SW480 (cell line): ENCODE results near the gene LPAR1.

Experiments
- DNase-seq: peaks from one replicate; pipeline ENCODE4 v3.0.0-alpha.2; 2016; ENCODE audit warnings: low spot score

LPAR1 gene

GRCh38 chr9:111037708-111038330 is 451 bp downstream of the LPAR1 start:
- DNase-seq = peak; percentile 18

GRCh38 chr9:111037356-111037707 is 938 bp downstream of the LPAR1 start:
- peak; percentile 24 for DNase-seq

- DNase-seq = no peak
These were observed 1.3 kb downstream of the LPAR1 start for GRCh38 chr9:111036946-111037345.

- no peak for DNase-seq
These were observed 1.9 kb downstream of the LPAR1 start for GRCh38 chr9:111036429-111036789.

- no peak for DNase-seq
These were observed 2.5 kb downstream of the LPAR1 start for GRCh38 chr9:111035543-111036428.

GRCh38 chr9:111034898-111035539 is 3.3 kb downstream of the LPAR1 start:
- DNase-seq = no peak

GRCh38 chr9:111034170-111034897 is 3.9 kb downstream of the LPAR1 start:
- DNase-seq = no peak

- no peak for DNase-seq
These were observed 7.8 kb downstream of the LPAR1 start for GRCh38 chr9:111030492-111030891.

GRCh38 chr9:111029260-111029659 is 9.0 kb downstream of the LPAR1 start:
- DNase-seq = no peak

GRCh38 chr9:111027798-111028197 is 10.5 kb downstream of the LPAR1 start:
- no peak for DNase-seq

- no peak for DNase-seq
These were observed 15.1 kb downstream of the LPAR1 start for GRCh38 chr9:111023128-111023527.

- no peak for DNase-seq
These were observed 17.7 kb downstream of the LPAR1 start for GRCh38 chr9:111020594-111020993.

GRCh38 chr9:111016426-111017045 is 21.7 kb downstream of the LPAR1 start:
- DNase-seq = no peak

- DNase-seq = no peak
These were observed 22.3 kb downstream of the LPAR1 start for GRCh38 chr9:111016016-111016415.

GRCh38 chr9:111013707-111014106 is 24.6 kb downstream of the LPAR1 start:
- no peak for DNase-seq

- DNase-seq = no peak
These were observed 25.0 kb downstream of the LPAR1 start for GRCh38 chr9:111013250-111013649.

GRCh38 chr9:111008158-111009075 is 29.9 kb downstream of the LPAR1 start:
- no peak for DNase-seq

GRCh38 chr9:111005746-111006470 is 32.4 kb downstream of the LPAR1 start:
- no peak for DNase-seq

GRCh38 chr9:111004936-111005335 is 33.3 kb downstream of the LPAR1 start:
- no peak for DNase-seq

GRCh38 chr9:111003182-111003581 is 35.1 kb downstream of the LPAR1 start:
- DNase-seq = no peak
